Activated effector memory CD4-positive, alpha-beta T cell treated with anti-CD3 and anti-CD28 coated beads, Interleukin-2, amount 50 U/mL, for 16 hours (primary cell): Measurements from ENCODE around the gene HTRA2.
"Not testable (repeated sequence)": the region's sequence is repeated elsewhere in the genome, so short reads cannot be mapped to it uniquely, and the experiment has no call there.

Experiments used
- DNase-seq: peaks from one replicate; pipeline ENCODE4 v3.0.0-alpha.2; 2020

Gene HTRA2

GRCh38 chr2:74548285-74548899, 18.7 kb downstream of the HTRA2 start:
- DNase-seq, result no peak

GRCh38 chr2:74548900-74549826, 19.4 kb downstream of the HTRA2 start:
- DNase-seq, result no peak

- no peak for DNase-seq
Observed at GRCh38 chr2:74550231-74550630, 20.5 kb downstream of the HTRA2 start.

GRCh38 chr2:74551530-74551929, 21.8 kb downstream of the HTRA2 start:
- DNase-seq, result no peak

GRCh38 chr2:74551942-74552913, 22.5 kb downstream of the HTRA2 start:
- DNase-seq, result no peak

GRCh38 chr2:74552914-74553811, 23.4 kb downstream of the HTRA2 start:
- DNase-seq, result peak; percentile 66

GRCh38 chr2:74553892-74554819, 24.4 kb downstream of the HTRA2 start, which contains the start of the genes DOK1 and LOXL3:
DOK1 (plus strand) TSS chr2:74554720; CDS start chr2:74554755, 35 bp downstream.
LOXL3 (minus strand) TSS chr2:74553942; CDS start chr2:74552634, 1,308 bp downstream.
- peak; percentile 94 for DNase-seq

- DNase-seq, result peak; percentile 81
Observed at GRCh38 chr2:74554820-74555531, 25.2 kb downstream of the HTRA2 start.

GRCh38 chr2:74555610-74556103, 25.9 kb downstream of the HTRA2 start:
- no peak for DNase-seq

GRCh38 chr2:74556159-74556558, 26.4 kb downstream of the HTRA2 start:
- no peak for DNase-seq

GRCh38 chr2:74556831-74557370, 27.2 kb downstream of the HTRA2 start:
- no peak for DNase-seq

GRCh38 chr2:74558284-74559230, 28.8 kb downstream of the HTRA2 start:
- DNase-seq, result no peak

- no peak for DNase-seq
Observed at GRCh38 chr2:74559912-74560311, 30.2 kb downstream of the HTRA2 start.

GRCh38 chr2:74560591-74560990, 30.9 kb downstream of the HTRA2 start:
- DNase-seq, result no peak

GRCh38 chr2:74561022-74561421, 31.3 kb downstream of the HTRA2 start:
- not testable (repeated sequence) for DNase-seq

- DNase-seq, result no peak
Observed at GRCh38 chr2:74562126-74562775, 32.5 kb downstream of the HTRA2 start.

- no peak for DNase-seq
Observed at GRCh38 chr2:74564222-74564621, 34.5 kb downstream of the HTRA2 start.
